H1 (cell line): ENCODE measurements around the gene RBM38. TPM values are rescaled to one million over a fixed set of nuclear protein-coding genes. Genes with fewer than 3 reads are reported as not detected.

Experiments
- CTCF ChIA-PET: fragments of 300-600 bp; sonication (Branson Sonifier 250); formaldehyde crosslinking; loops from one replicate; lab custom pipeline; 2021; ENCODE audit not compliant: partially characterized antibody; lab: Charles Lee
- POLR2A ChIA-PET: fragments of 300-600 bp; sonication (Branson Sonifier 250); formaldehyde crosslinking; loops from one replicate; lab custom pipeline; 2021; ENCODE audit warnings: inconsistent platforms; ENCODE audit not compliant: partially characterized antibody; lab: Charles Lee
- DNase-seq, 2 experiments: peaks; one replicate each; pipeline versions ENCODE4 v3.0.0 to v3.0.0-alpha.2; 2010 to 2022; ENCODE audit warnings: low spot score in 2 of 2, low read depth in 1 of 2, mixed read lengths in 1 of 2
- FAIRE-seq: peaks from 2 replicates; lab custom pipeline; 2011; peaks lifted over from hg19 to GRCh38; lab: Jason Lieb, UNC
- H2AFZ ChIP-seq: 2 replicates; pipeline ENCODE4 v1.8.1; 2012; ENCODE audit warnings: low read length, inconsistent platforms
- H2AK5ac ChIP-seq: 2 replicates; pipeline ENCODE4 v1.6.1; 2013; ENCODE audit warnings: low read depth, low read length
- H2BK120ac ChIP-seq: replicated peaks from 2 replicates; pipeline ENCODE3; 2013; ENCODE audit warnings: low read depth, low read length, inconsistent platforms
- H2BK12ac ChIP-seq: 2 replicates; pipeline ENCODE4 v1.6.1; 2013; ENCODE audit warnings: low read depth, low read length
- H2BK15ac ChIP-seq: 2 replicates; pipeline ENCODE4 v1.6.1; 2013; ENCODE audit warnings: low read length
- H2BK20ac ChIP-seq: 2 replicates; pipeline ENCODE4 v1.6.1; 2013; ENCODE audit warnings: low read length
- H2BK5ac ChIP-seq: 2 replicates; pipeline ENCODE4 v1.6.1; 2013; ENCODE audit warnings: low read depth, low read length
- H3K14ac ChIP-seq: 2 replicates; pipeline ENCODE4 v1.6.1; 2013; ENCODE audit warnings: inconsistent platforms; ENCODE audit not compliant: insufficient read length
- H3K18ac ChIP-seq: 2 replicates; pipeline ENCODE4 v1.6.1; 2013; ENCODE audit warnings: low read length; ENCODE audit errors: extremely low read depth
- H3K23ac ChIP-seq: 2 replicates; pipeline ENCODE4 v1.6.1; 2013; ENCODE audit warnings: inconsistent platforms; ENCODE audit not compliant: insufficient read length
- H3K23me2 ChIP-seq: 2 replicates; pipeline ENCODE4 v1.6.1; 2013; ENCODE audit warnings: low read depth, low read length
- H3K27ac ChIP-seq: 2 replicates; pipeline ENCODE4 v1.6.1; 2011; ENCODE audit warnings: low read depth, low read length, inconsistent platforms
- H3K27me3 ChIP-seq, 4 experiments: replicated peaks in 1 of 4; 1 replicate in 1 of 4; 2 replicates in 3 of 4; pipeline versions ENCODE4 v1.6.1 to v1.8.1; 2011 to 2013; ENCODE audit warnings: low read length in 3 of 4, mild to moderate bottlenecking in 3 of 4, inconsistent platforms in 2 of 4, mixed read lengths in 2 of 4, moderate library complexity in 1 of 4; ENCODE audit not compliant: control insufficient read depth in 3 of 4, insufficient read depth in 3 of 4; ENCODE audit errors: extremely low read depth in 1 of 4
- H3K36me3 ChIP-seq, 4 experiments: 2 replicates each; pipeline versions ENCODE4 v1.6.1 to v1.8.1; 2011 to 2013; ENCODE audit warnings: mild to moderate bottlenecking in 4 of 4, low read length in 3 of 4, moderate library complexity in 2 of 4, control low read depth in 1 of 4, inconsistent platforms in 1 of 4; ENCODE audit not compliant: insufficient read depth in 4 of 4, control insufficient read depth in 2 of 4
- H3K4ac ChIP-seq: replicated peaks from 2 replicates; pipeline ENCODE3; 2013; ENCODE audit warnings: low read length, low read depth, mixed read lengths, inconsistent platforms; ENCODE audit not compliant: insufficient read length
- H3K4me1 ChIP-seq, 4 experiments: replicated peaks in 1 of 4; 1 replicate in 1 of 4; 2 replicates in 3 of 4; pipeline versions ENCODE4 v1.6.1 to v1.8.1; 2011 to 2013; ENCODE audit warnings: low read length in 3 of 4, inconsistent platforms in 2 of 4, mixed read lengths in 1 of 4; ENCODE audit not compliant: insufficient read depth in 4 of 4, control insufficient read depth in 3 of 4
- H3K4me2 ChIP-seq, 2 experiments: 2 replicates each; pipeline versions ENCODE4 v1.6.1 to v1.8.1; 2011 to 2013; ENCODE audit warnings: low read depth in 2 of 2, low read length in 2 of 2, control low read depth in 1 of 2, inconsistent platforms in 1 of 2, mild to moderate bottlenecking in 1 of 2; ENCODE audit not compliant: insufficient read depth in 1 of 2
- H3K4me3 ChIP-seq, 4 experiments: fragments of 200-600, 300-600 bp in 1 of 4; sonication (generic), shearing (Covaris generic), sonication (Bioruptor Twin) in 1 of 4; 2 replicates each; pipeline versions ENCODE4 v1.5.1 to v1.8.1; 2011 to 2016; ENCODE audit warnings: low read length in 4 of 4, low read depth in 3 of 4, control low read depth in 2 of 4, inconsistent platforms in 2 of 4, mild to moderate bottlenecking in 2 of 4, mixed read lengths in 1 of 4, moderate library complexity in 1 of 4; ENCODE audit not compliant: insufficient read depth in 2 of 4; ENCODE audit errors: extremely low read depth in 1 of 4
- H3K56ac ChIP-seq: replicated peaks from 2 replicates; pipeline ENCODE3; 2013; ENCODE audit warnings: low read depth, mild to moderate bottlenecking, mixed read lengths, low read length, inconsistent platforms; ENCODE audit not compliant: insufficient read length
- H3K79me1 ChIP-seq: 2 replicates; pipeline ENCODE4 v1.6.1; 2013; ENCODE audit warnings: low read depth, low read length, control low read depth
- H3K79me2 ChIP-seq, 2 experiments: 2 replicates each; pipeline versions ENCODE4 v1.6.1 to v1.8.1; 2012 to 2013; ENCODE audit warnings: low read length in 2 of 2, mild to moderate bottlenecking in 2 of 2, inconsistent platforms in 1 of 2; ENCODE audit not compliant: insufficient read depth in 2 of 2, control insufficient read depth in 1 of 2
- H3K9ac ChIP-seq, 4 experiments: replicated peaks in 1 of 4; 1 replicate in 1 of 4; 2 replicates in 3 of 4; pipeline versions ENCODE4 v1.6.1 to v1.8.1; 2011 to 2013; ENCODE audit warnings: low read depth in 3 of 4, low read length in 3 of 4, control low read depth in 2 of 4, mild to moderate bottlenecking in 2 of 4, moderate library complexity in 2 of 4, inconsistent platforms in 1 of 4; ENCODE audit errors: extremely low read depth in 1 of 4
- H3K9me3 ChIP-seq, 2 experiments: 2 replicates each; pipeline versions ENCODE4 v1.6.1 to v1.8.1; 2012 to 2013; ENCODE audit warnings: mild to moderate bottlenecking in 2 of 2, moderate library complexity in 2 of 2, control low read depth in 1 of 2, inconsistent platforms in 1 of 2, low read depth in 1 of 2, low read length in 1 of 2, mixed read lengths in 1 of 2; ENCODE audit not compliant: insufficient read depth in 2 of 2
- H4K20me1 ChIP-seq, 2 experiments: replicated peaks in 1 of 2; 2 replicates each; pipeline versions ENCODE3 to v1.8.1; 2011 to 2013; ENCODE audit warnings: inconsistent platforms in 2 of 2, low read length in 2 of 2, mild to moderate bottlenecking in 1 of 2; ENCODE audit not compliant: insufficient read depth in 2 of 2, control insufficient read depth in 1 of 2
- H4K5ac ChIP-seq: 2 replicates; pipeline ENCODE4 v1.6.1; 2013; ENCODE audit warnings: low read length, low read depth, mixed read lengths, inconsistent platforms; ENCODE audit not compliant: insufficient read length
- H4K8ac ChIP-seq: 2 replicates; pipeline ENCODE4 v1.8.0; 2013; ENCODE audit warnings: mild to moderate bottlenecking, moderate library complexity, low read length, inconsistent platforms; ENCODE audit not compliant: insufficient read depth; ENCODE audit errors: extremely low read depth
- H4K91ac ChIP-seq: replicated peaks from 2 replicates; pipeline ENCODE3; 2013; ENCODE audit warnings: low read length, mixed read lengths, inconsistent platforms; ENCODE audit not compliant: insufficient read length
- ATF2 ChIP-seq: IDR thresholded peaks from 2 replicates; pipeline ENCODE4 v1.6.1; 2012; ENCODE audit warnings: low read length, inconsistent platforms
- CEBPB ChIP-seq: IDR thresholded peaks from 2 replicates; pipeline ENCODE4 v1.6.1; 2012; ENCODE audit warnings: low read depth, low read length
- EGR1 ChIP-seq: IDR thresholded peaks from 2 replicates; pipeline ENCODE4 v1.6.1; 2011; ENCODE audit warnings: low read depth, low read length, borderline replicate concordance
- HDAC6 ChIP-seq: IDR thresholded peaks from one replicate; pipeline ENCODE4 v1.7.1; 2012; ENCODE audit warnings: low read depth, mild to moderate bottlenecking, inconsistent platforms, low read length, moderate library complexity
- SIX5 ChIP-seq: IDR thresholded peaks from 2 replicates; pipeline ENCODE4 v1.6.1; 2011; ENCODE audit warnings: mild to moderate bottlenecking, low read depth, low read length
- TEAD4 ChIP-seq: IDR thresholded peaks from 2 replicates; pipeline ENCODE4 v1.6.1; 2012; ENCODE audit warnings: low read depth, low read length, inconsistent platforms, mixed read lengths
- ZNF274 ChIP-seq: IDR thresholded peaks from 2 replicates; pipeline ENCODE4 v1.7.0; 2012; ENCODE audit warnings: low read length, borderline replicate concordance; ENCODE audit errors: extremely low read depth
- WGBS, 2 experiments: shearing (Covaris generic) in 1 of 2; methylation state at CpG; one replicate each; pipeline versions ENCODE4 v1.1.6 to v1.1.7; 2013 to 2015; ENCODE audit warnings: low lambda C conversion rate in 2 of 2, mixed read lengths in 2 of 2, inconsistent platforms in 1 of 2, low coverage in 1 of 2, missing lambda C conversion rate in 1 of 2; ENCODE audit not compliant: insufficient replicate concordance in 2 of 2, insufficient coverage in 1 of 2, insufficient read length in 1 of 2; ENCODE audit errors: extremely low coverage in 1 of 2, missing lambda C conversion rate in 1 of 2; 5-methylcytosine and 5-hydroxymethylcytosine counted together
- polyA plus RNA-seq, 7 experiments: library from polyadenylated mRNA; depleted of rRNA in 3 of 7; stranded (reverse) in 5 of 7; unstranded in 2 of 7; fragments of >200 nt in 5 of 7; fragments of 200-250 nt in 2 of 7; gene quantifications; 1 replicate in 5 of 7; 2 replicates in 1 of 7; 4 replicates in 1 of 7; pipeline versions ENCODE4 v1.2.1 to v1.2.3, GENCODE V29; 2011 to 2013; ENCODE audit warnings: missing spikeins in 2 of 7, mixed read lengths in 2 of 7
- total RNA-seq: library from RNA; stranded (reverse); fragmentation: NEBNext Ultra II Directional; extraction: Animal tissue kit (Norgen Biotek cat#: 25700); gene quantifications from 2 replicates; pipeline ENCODE4 v1.2.1, GENCODE V29; 2021

Gene RBM38
- total and polyA plus RNA-seq, 2 of the 8 experiments (the other 6 are each of a cell fraction or from before 2014, with no cell fraction given), result 57.7 to 109 TPM

GRCh38 chr20:57425150-57426013 lies 34.2 kb downstream of the RBM38 start:
- Histone ChIP-seq H3K14ac (no peak overlapping the region), H3K18ac (peak overlapping the region; percentile 78), H2BK15ac (peak overlapping the region; percentile 92), H2BK5ac (peak overlapping the region; percentile 71; the same call in 1 of the 2 replicates), H2AK5ac (peak overlapping the region; percentile 39; the same call in 1 of the 2 replicates), H2BK120ac (peak overlapping the region; percentile 14), H3K79me1 (peaks cover 3% of the 10 kb centered on the region; the same call in 1 of the 2 replicates), H3K27ac (no peak overlapping the region), H4K5ac (no peak overlapping the region), H3K36me3 (no peaks in the 10 kb centered on the region), H3K9me3 (no peaks in the 10 kb centered on the region), H2BK20ac (no peak overlapping the region; the same call in 1 of the 2 replicates), H3K79me2 (no peaks in the 10 kb centered on the region), H4K8ac (no peak overlapping the region; the same call in 1 of the 2 replicates), H3K27me3 (no peaks in the 10 kb centered on the region), H3K4me2 (peak overlapping the region in 1 of 2 experiments; percentile 44; a peak in 3 of 4 replicates), H3K4me3 (no peak overlapping the region), H4K91ac (peak overlapping the region; percentile 83), H4K20me1 (no peaks in the 10 kb centered on the region), H3K23ac (no peak overlapping the region), H3K56ac (no peak overlapping the region), H2AFZ (peak overlapping the region; percentile 92; the same call in 1 of the 2 replicates), H3K9ac (no peak overlapping the region), H3K4me1 (peaks cover 0 to 14% (median 10%) of the 10 kb centered on the region in 4 experiments; a peak in 5 of 7 replicates), H3K4ac (peak overlapping the region; percentile 75), H3K23me2 (no peaks in the 10 kb centered on the region), H2BK12ac (peak overlapping the region; percentile 90; the same call in 1 of the 2 replicates)
- CTCF ChIA-PET, result interaction anchor here (0.6 to 3.1 kb wide), 21 partner anchors 10 to 195 kb away, joined by 3 to 18 read pairs (median 4); partner anchors contain the start of gene RBM38
- WGBS, 2 experiments, result 79% methylated on average over 17 of the region's 17 CpGs; no CpG with 5 or more reads in 1 of the 2 experiments
- FAIRE-seq (no peak), DNase-seq (no peak)
- POLR2A ChIA-PET, result interaction anchor here (1.3 to 1.6 kb wide), 3 partner anchors 9 to 35 kb away, joined by 4 to 5 read pairs (median 4); partner anchors contain the start of gene RBM38
- TF ChIP-seq ATF2 (no peak), CEBPB (no peak), HDAC6 (no peak), EGR1 (no peak), SIX5 (no peak), ZNF274 (no peak), TEAD4 (no peak)
